Activated CD8-positive, alpha-beta memory T cell treated with anti-CD3 and anti-CD28 coated beads, Interleukin-2, amount 10 ng/mL, durations not matched to agents 7 days and 5 days (primary cell): ENCODE measurements around the gene NDUFAF3. TPM values are rescaled to one million over a fixed set of nuclear protein-coding genes. Genes with fewer than 3 reads are reported as not detected.
A peak's percentile ranks its signal among the peaks of the same experiment; 100 is the strongest.

Experiments used
- ATAC-seq: fragments of 150-1000 bp; cut with Tn5 transposase; one replicate; pipeline ENCODE4 v1.10.0; 2021; ENCODE audit warnings: moderate library complexity
- CTCF ChIA-PET: fragments of 350-600 bp; sonication (Branson Sonifier 250); formaldehyde crosslinking; loops from one replicate; lab custom pipeline; 2021; ENCODE audit warnings: antibody characterized with exemption; lab: Charles Lee
- DNase-seq: peaks from one replicate; pipeline ENCODE4 v3.0.0-alpha.2; 2020
- H3K27ac Mint-ChIP-seq: one replicate; pipeline ENCODE4 v1.8.0; 2021; ENCODE audit warnings: mild to moderate bottlenecking, mixed read lengths
- H3K27me3 Mint-ChIP-seq: one replicate; pipeline ENCODE4 v1.8.0; 2021; ENCODE audit warnings: mixed read lengths
- H3K36me3 Mint-ChIP-seq: one replicate; pipeline ENCODE4 v1.8.0; 2021; ENCODE audit warnings: mild to moderate bottlenecking, mixed read lengths
- H3K4me1 Mint-ChIP-seq: one replicate; pipeline ENCODE4 v1.8.0; 2021; ENCODE audit warnings: mixed read lengths
- H3K4me3 Mint-ChIP-seq: one replicate; pipeline ENCODE4 v1.8.0; 2021; ENCODE audit warnings: mild to moderate bottlenecking, moderate library complexity, mixed read lengths
- H3K9me3 Mint-ChIP-seq: one replicate; pipeline ENCODE4 v1.8.0; 2022; ENCODE audit warnings: low read depth, mixed read lengths
- microRNA-seq: library from miRNA; unstranded; fragments of <30 nt; microRNA quantifications from one replicate; pipeline ENCODE4 v1.2.0, GENCODE V29; 2022
- total RNA-seq, 2 experiments: library from RNA; stranded (reverse); gene quantifications; one replicate each; pipeline ENCODE4 v1.2.3, GENCODE V29; 2021

NDUFAF3 gene
- total RNA-seq, 2 experiments from 2014 or later = 94.3 to 101 TPM

- no peaks in the 10 kb centered on the region for H3K9me3 Mint-ChIP-seq
- no peaks in the 10 kb centered on the region for H3K4me1 Mint-ChIP-seq
- H3K27ac Mint-ChIP-seq = no peak overlapping the region
- no peaks in the 10 kb centered on the region for H3K27me3 Mint-ChIP-seq
- DNase-seq = no peak
- peaks cover 53% of the 10 kb centered on the region for H3K36me3 Mint-ChIP-seq
- no peak overlapping the region for H3K4me3 Mint-ChIP-seq
- CTCF ChIA-PET = no interaction called here
- no peak for ATAC-seq
Observed at GRCh38 chr3:49054344-49054862, 32.5 kb downstream of the NDUFAF3 start.

DNA sequence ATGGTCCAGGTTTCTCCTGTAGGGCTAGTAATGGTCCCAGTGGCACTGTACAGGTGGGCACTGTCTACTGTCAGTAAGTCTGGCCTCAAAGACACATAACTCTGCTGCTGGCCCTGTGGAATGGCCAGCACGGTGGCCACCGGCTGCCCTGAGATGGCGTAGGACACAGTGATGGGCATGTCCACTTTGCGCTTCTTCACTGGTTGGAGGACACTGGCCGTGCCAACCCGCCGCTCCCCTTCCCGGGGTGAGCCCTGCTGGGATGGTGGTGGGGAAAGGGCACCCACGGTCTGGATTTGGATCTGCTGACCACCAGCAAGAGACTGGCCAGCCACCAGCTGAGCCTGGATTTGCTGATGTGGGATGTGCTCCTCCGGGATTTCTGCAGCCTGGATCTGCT lies 35.3 kb downstream of the NDUFAF3 start:
- Mint-ChIP-seq H3K27me3 (no peaks in the 10 kb centered on the region), H3K27ac (no peak overlapping the region), H3K36me3 (peaks cover 39% of the 10 kb centered on the region), H3K4me3 (no peak overlapping the region), H3K4me1 (no peaks in the 10 kb centered on the region), H3K9me3 (no peaks in the 10 kb centered on the region)
- CTCF ChIA-PET = no interaction called here
- ATAC-seq = no peak
- DNase-seq = no peak

- Mint-ChIP-seq H3K4me3 (no peak overlapping the region), H3K27me3 (no peaks in the 10 kb centered on the region), H3K9me3 (no peaks in the 10 kb centered on the region), H3K4me1 (no peaks in the 10 kb centered on the region), H3K36me3 (peaks cover 36% of the 10 kb centered on the region), H3K27ac (no peak overlapping the region)
- CTCF ChIA-PET = interaction anchor here (0.6 to 1.3 kb wide), 2 partner anchors 34 to 71 kb away, joined by 3 to 4 read pairs; no protein-coding TSS in a partner anchor
- ATAC-seq (no peak), DNase-seq (no peak)
Observed at GRCh38 chr3:49058011-49058410, 36.1 kb downstream of the NDUFAF3 start.

Small RNA genes within 50 kb of the gene (microRNA-seq; reads per million reads assigned to microRNA genes)
- gene MIR191 (23,538 reads per million, percentile 98 among the genes with 10 or more reads in this experiment), gene MIR425 (9,021 reads per million, percentile 94 among the genes with 10 or more reads in this experiment)

Other genes starting within 250 kb of the NDUFAF3 start
- gene PRKAR2A, start 174.2 kb upstream of the NDUFAF3 start, total RNA-seq = 10 to 100 TPM; 27.9 to 33.0 TPM
- 10 to 100 TPM; 26.7 to 35.6 TPM for gene SLC25A20, start 123.2 kb upstream of the NDUFAF3 start, total RNA-seq
- 100 to 1,000 TPM; 118 to 156 TPM for gene ARIH2, start 103.3 kb upstream of the NDUFAF3 start, total RNA-seq
- 10 to 100 TPM; 44.5 to 50.6 TPM for gene P4HTM, start 31.9 kb upstream of the NDUFAF3 start, total RNA-seq
- 100 to 1,000 TPM; 130 to 154 TPM for gene WDR6, start 14.7 kb upstream of the NDUFAF3 start, total RNA-seq
- 10 to 100 TPM; 25.8 to 29.9 TPM for gene DALRD3, start 3.5 kb upstream of the NDUFAF3 start, total RNA-seq
- gene IMPDH2, start 7.3 kb downstream of the NDUFAF3 start, total RNA-seq = 100 to 1,000 TPM; 186 to 229 TPM
- gene QRICH1, start 72.0 kb downstream of the NDUFAF3 start, total RNA-seq = 100 to 1,000 TPM; 142 to 149 TPM
- gene QARS1, start 82.6 kb downstream of the NDUFAF3 start, total RNA-seq = 100 to 1,000 TPM; 234 to 245 TPM
- gene USP19, start 98.7 kb downstream of the NDUFAF3 start, total RNA-seq = 10 to 100 TPM; 58.3 to 68.6 TPM
- not detected for gene LAMB2, start 110.9 kb downstream of the NDUFAF3 start, total RNA-seq
- 10 to 100 TPM; 23.5 to 23.7 TPM for gene CCDC71, start 144.2 kb downstream of the NDUFAF3 start, total RNA-seq
- gene KLHDC8B, start 149.5 kb downstream of the NDUFAF3 start, total RNA-seq = 1 to 10 TPM in 1 of 2 experiments, under 1 TPM in 1; 0.80 to 1.3 TPM